DMS 273 (cell line): ENCODE results near the gene PAFAH1B1.

Experiments
- DNase-seq: peaks from one replicate; lab custom pipeline; 2025; ENCODE audit not compliant: unreplicated experiment; lab: John Stamatoyannopoulos, UW

PAFAH1B1 gene

DNA sequence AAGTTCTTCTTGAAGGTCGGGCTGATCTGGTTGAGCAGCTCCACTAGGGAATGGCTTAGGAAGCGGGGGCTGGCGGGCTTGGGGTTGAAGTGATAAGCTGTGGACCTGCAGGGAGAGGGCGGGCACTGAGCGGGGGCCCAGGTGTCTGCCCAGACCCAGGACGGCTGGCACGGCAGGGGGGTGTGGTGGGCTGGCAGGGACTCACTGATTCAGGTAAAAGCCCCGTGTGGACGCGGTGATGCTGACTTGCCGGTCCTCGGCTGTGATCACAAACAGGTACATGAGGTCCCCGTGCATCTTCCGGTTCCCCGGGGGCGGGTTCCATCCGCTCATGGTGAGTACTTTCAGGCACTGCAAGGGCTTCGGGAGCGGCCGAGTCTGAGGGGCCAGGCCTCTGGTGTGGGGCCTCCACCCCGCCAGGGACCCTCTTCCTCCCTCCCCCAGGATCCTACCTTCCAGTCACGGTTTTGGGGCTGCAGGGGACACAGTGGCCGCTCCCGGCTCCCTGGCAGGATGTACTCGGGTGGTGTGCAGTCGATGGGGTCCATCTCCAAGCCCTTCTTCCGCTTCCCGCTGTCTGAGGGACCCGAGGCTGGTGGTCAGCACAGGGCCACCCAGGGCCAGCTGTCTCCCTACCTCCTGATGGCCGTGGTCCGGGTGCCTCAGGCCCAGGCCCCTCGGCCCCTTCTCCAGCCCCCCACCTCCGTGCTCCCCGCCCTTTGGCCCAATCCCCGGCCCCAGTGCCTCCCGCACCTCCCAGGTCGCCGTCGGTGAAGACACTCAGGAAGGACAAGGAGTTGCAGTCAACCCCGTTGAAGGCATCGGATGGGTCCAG lies 107.9 kb downstream of the PAFAH1B1 start:
- no peak for DNase-seq

DNA sequence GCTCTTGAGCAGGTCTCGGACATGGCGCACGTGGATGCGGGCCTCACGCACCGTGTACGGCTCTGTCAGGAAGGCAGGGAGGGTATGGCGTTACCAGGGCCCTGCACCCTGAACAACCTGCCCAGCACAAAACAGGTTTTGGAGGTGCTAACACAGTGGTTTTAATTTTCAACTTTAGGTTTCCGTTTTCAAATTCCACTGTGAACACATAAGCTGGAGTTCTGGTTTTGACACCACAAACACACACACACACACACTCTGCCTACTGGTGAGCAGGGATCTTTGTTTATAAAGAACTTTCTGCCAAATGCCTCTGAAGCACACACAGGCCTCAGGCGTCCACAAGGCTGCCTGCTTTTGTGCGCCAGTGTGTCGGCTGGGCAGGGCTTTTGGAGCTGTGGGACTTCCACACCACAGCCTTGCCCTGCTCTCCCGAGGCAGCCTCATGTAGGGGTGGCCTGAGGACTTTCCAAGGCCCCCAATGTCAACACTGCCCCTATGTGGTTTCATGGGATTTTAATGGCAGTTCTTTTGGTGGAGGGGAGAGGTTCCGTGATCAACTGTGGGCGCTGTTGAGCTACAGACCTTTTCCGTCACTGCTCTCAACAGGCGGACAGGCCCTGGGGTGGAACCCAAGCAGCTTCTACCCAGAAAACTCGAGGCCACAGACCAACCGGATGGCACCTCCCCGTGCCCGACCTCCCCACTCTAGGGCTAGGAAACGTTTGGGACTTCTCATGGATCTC lies 108.7 kb downstream of the PAFAH1B1 start:
- DNase-seq = no peak

DNA sequence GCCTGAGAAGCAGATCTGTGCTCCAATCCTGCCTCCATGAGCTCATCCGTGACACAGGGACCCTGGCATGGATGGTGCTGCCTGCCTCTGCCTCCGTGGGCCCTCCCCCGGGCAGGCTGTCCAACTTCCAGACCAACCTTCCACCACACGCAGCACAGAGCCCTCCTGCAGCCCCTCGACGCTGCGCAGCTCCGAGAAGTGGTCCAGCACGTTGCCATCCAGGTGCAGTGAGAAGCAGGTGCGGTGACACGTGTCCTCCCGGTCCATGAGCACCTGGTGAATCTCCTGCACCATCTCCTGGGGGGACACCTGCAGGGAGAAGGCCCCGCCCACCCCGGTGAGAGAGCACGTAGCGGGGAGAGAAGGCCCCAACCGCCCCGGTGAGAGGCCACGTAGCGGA lies 109.7 kb downstream of the PAFAH1B1 start:
- DNase-seq = no peak

DNA sequence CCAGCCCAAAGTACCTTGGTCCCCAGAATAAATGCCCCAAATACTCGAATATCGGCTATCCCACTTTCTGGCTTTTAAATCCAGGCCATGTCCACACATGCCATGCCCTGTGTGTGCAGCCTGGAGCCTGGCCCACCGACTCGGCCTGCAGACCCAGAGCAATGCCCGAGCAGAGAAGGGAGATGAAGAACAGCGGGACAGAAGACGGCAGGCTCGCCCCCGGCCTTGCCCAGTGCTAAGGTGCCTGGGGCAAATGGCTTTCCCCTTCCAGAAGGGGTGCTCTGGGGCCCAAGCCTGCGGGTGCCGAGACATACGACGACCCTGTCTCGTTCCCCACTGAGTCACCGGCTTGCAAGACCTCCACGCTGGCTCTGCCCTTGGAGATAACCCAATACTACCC lies 110.2 kb downstream of the PAFAH1B1 start:
- DNase-seq = no peak

DNA sequence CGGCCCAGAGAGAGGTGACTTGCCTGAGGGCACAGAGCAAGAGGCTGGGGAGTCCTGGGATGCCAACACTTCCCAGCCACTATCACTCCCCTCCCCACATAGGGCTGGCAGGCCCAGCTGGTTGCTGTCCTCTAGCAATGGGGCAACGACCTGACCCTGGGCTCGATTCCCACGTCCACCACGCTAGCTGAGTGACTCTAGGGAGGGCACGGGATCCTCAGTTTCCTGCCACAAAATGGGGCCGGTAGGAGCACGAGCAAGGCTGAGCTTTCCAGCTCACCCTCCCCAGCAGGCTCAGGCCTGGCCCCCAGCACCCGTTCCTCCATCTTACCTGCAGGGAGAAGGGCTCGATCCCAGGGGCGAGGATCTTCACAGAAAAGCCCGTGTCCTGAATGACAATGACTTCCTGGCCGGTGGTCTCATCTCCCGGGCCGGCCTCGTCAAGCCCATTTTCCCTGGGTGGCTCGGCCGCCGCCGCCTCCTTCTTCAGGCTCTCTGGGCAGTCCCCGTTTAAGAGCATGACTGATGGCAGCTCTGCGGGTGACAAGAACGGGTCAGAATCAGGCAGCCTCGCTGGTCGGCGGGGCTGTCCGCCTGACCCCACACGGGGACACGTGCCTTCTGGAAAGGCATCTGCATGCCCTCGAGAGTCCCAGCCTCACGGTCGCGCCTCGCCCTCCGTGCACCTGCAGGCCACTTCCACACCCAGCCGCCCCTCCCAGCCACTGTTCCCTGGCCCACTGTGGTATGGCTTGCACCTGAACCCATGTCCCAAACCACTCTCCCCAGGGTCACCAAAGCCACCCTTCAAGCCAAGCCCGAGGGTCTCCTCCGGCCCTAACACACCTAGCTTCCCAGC lies 110.8 kb downstream of the PAFAH1B1 start:
- DNase-seq = no peak

DNA sequence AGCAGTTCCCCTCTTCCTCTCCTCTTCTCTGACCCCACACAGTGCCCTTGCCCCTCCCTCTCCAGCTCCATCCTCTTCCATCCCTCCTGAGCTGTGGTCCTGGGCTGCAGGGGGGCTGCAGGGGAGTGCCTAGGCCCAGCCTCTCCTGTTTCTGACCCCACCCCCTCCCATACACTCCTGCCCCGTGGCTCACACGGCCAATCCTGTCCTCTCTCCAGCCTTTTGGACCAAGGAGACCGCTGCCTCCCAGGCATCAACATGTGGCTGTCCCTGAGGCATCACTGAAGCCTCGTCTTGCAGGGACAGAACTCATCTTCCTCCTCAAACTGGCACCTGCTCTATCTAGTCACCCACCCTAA lies 111.4 kb downstream of the PAFAH1B1 start:
- DNase-seq = no peak

DNA sequence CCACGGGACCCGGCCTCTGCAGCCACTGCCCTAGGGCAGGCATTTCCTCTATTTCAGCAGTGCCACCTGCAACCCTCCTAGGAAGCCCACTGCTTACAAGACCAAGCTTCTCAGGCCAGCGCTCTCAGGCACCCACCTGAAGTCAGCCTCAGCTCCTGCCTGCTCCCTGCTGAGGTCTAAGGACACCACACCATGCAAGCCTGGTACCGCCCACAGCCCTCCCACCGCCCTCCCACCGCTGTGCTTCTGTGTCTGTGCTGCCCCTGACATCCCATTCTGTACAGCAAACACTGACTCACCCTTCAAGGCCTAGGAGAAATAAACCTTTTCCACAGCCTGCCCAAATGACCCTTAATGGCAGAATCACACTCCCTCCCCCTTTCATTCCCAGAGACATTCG lies 111.8 kb downstream of the PAFAH1B1 start:
- DNase-seq = no peak

DNA sequence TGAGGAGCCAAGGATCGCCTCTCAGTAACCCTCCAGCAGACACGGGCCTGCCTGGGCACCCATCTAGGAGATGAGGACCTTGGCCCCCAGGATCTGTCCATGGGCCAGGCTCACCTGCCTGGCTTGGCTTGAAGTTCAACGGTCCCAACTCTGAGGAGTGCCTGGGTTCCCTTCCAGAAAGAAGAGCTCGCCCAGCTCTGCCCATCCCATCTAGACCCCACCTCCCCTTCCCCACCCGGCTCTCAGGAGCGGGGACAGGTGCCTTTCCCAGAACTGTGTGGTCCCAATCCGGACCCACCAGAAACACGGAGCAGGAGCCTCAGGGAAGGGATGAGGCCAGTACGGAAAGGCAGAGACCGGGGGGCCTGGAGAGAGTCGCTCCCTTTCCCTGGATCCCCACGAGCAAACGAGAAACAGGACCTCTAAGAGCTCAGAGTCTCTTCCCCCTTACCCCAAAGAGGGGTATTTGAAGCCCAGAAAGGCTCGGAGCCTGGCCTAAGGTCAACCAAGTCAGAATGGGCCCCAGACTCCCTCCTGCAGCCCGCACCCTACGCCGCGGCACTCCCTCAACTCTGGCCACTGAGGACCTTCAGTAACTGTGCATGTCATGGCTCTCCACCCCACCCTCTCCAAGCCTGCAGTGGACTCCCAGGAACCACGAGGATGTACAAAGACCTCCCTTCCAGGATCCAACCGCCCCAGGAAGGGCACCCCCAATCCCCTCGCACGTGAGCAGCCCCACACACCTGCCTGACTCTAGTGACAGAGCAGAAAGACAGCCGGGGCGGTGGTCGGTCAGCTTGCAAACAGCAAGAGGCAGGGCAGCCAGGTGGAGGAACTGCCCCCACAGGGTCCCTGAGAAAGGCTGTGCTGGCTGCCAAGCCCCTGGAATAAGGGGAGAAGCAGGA lies 112.7 kb downstream of the PAFAH1B1 start:
- no peak for DNase-seq

DNA sequence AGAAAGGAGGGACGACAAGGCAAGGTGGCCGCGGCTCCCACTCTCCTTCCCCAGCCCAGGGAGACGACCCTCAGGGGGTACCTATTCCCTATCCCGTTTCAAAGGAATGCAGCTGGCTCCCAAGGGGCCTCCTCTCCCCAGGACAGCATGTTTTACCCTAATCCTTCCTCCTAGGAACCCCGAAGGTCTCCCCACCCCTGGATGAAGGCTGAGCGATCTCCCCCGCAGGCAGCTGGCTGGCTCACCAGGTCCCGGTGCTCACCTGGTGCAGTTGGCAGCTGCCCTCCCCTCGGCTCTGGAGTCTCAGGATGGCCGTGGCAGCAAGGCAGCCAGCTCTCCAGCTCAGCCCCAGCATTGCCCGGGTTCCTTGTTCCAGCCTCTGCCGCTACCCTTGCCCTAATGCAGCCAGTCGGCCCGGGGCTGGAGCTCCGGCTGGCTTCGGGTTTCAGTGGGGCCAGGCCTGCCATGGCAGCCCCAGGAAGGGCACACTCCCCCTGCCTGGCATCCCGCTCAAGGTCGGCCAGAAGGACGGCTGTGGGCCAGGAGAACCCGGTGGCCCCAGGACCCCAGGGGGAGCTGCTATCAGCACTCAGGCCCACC lies 113.6 kb downstream of the PAFAH1B1 start:
- no peak for DNase-seq

DNA sequence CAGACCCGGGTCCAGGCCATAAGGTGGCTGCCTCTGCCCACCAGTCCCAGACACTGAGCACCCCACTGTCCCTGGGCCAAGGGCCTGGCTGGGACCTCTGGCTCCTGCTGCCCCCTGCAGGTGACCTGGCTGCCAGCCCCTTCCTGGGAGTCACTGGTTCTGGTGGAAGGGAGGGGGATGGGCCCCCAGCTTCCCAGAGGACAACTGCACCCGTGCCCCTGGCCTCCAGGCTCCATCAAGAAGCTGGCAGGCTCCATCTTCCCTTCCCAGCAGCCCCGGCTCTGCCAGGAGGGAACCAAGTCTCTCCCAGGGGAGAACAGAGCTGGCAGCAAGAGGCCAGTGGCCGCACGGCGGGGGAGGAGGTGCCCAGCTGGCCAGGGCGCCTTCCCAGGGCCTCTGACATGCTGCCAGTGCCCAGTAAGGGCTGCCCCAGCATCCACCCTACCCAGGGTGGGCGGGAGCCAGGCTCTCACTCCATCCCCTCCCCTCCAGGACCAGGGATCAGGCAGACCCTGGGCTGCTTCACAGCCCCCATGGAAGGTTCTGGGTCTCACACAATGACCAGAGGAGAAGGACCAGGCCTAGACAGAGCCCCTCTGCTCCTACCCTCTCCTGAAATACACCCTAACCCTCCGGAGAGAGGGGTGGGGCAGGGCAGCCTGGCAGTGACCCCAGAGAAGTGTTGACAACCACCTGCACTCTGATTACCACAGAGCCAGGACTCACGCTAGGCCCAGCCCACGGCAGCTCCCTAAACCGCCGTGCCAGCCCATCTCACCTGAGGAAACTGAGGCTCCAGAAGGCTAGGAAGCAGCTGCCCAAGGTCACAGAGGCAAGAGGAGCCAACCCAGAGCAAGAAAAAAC lies 114.5 kb downstream of the PAFAH1B1 start:
- peak; percentile 60 for DNase-seq

DNA sequence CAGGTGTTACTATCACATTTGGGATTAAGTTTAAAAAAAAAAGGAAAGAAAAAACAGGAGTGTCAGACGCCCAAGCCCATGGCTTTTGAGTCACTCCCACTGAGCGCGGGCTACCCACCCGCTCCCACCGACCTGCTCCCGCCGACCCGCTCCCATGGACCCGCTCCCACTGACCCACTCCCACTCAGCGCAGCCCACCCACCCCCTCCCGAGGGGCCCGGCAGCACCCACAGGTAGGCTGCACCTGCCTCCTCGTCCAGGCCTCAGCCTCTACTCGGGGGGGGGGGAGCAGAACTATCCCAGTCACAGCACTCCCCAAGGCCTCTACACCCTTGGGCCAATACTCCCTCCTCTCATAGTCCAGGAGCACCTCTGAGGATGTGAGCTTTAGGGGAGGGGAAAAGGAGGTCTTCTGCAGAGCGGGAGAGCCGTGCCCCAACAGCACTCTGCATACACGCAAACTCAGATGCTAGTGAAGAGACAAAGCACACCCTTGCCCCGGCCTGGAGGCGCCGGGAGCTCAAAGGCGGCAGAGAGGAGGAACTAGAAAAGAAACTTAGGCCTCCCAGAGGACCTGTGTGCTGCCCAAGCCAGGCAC lies 115.2 kb downstream of the PAFAH1B1 start:
- DNase-seq = no peak

DNA sequence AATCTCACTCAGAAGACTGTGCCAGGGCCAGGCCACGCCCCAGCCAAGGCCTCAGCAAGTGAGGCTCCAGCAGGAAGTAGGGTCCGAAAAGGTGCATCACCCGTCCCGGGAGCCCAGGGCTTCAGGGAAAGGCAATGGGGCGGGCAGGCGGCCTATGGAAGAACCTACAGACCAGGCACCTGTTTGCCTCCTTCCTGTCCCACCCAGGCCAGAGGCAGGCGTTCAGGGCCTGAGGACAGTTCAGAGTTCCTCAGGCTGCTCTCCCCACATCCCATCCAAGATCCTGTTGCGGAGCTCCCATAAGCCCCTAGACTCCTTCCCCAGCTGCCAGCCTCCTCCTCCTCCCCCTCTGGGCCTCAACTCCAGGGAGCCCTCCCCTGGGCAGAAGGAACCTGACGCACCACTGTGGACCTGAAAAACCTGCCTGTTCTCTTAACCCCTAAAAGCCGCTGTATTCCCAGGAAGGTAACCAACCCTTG lies 115.8 kb downstream of the PAFAH1B1 start:
- peak; percentile 50 for DNase-seq

DNA sequence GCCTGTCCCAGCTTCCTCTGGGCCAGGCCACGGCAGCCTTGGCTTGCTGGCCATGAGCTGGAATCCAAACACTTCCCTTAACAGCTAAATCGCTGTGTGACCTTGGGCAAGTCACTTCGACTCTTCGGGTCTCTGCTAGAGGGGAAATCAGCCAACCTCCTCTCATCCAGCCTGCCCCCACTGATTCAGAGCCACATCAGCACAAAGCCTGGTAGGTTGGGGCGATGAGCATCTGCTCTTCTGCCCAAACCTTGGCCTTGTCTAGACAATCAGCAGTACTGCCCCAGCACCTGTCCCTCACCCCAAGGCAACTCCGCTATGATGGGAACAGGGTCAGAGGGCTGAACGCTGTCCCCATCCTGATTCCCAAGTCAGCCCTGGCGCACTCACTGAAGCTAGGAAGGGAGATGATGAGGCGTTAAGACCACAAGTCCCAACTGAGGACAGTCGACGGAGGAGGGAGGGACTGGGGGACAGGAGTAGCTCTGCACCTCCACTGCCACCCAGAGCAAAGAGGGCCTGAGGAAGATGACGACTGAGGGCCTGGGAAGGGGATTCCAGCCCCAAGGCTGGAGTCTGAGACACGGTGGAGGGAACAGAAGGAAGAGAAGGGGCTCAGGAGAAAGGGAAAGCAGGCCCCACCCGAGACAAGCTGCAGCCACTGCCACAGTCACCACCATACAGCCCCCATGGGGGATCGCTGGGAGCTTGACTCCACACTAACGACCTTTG lies 116.8 kb downstream of the PAFAH1B1 start:
- peak; percentile 49 for DNase-seq

DNA sequence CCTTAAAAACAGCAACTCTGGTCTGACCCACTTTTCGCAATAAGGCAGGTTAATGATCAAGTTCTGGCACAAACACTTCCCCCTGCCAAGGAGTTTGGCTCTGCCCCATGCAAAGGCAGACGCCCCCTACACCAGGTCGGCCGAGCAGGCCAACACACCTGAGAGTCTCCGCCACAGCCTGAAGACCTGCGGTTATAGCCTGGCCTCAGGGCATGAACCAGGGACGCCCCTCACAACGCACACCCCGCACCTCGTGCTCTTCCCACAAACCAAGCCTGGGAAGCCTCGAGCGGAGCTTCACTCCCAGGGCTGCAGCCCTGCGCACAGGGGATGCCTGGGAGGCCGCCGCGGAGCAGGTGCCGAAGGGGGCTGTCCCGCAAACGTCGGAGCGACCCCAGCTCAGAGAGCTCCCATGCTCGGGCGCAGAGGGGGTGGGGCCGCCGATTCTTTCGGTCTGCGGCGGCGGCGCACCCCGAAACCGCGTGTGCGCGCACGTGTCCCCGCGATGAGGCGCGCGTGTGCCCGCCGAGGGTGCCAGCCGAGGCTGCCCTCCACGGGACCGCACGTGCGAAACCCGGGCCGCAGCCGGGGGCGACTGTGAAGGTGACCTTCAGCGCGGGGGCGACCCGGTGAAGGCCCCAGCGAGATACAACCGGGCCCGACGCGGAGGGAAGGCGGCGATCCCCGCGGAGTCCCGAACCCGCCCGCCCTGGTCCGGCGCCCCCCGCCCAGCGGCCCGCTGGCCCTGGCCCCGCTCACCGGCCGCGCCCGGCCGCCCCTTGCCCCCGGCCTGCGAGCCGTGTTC lies 117.6 kb downstream of the PAFAH1B1 start:
- DNase-seq = peak; percentile 64

DNA sequence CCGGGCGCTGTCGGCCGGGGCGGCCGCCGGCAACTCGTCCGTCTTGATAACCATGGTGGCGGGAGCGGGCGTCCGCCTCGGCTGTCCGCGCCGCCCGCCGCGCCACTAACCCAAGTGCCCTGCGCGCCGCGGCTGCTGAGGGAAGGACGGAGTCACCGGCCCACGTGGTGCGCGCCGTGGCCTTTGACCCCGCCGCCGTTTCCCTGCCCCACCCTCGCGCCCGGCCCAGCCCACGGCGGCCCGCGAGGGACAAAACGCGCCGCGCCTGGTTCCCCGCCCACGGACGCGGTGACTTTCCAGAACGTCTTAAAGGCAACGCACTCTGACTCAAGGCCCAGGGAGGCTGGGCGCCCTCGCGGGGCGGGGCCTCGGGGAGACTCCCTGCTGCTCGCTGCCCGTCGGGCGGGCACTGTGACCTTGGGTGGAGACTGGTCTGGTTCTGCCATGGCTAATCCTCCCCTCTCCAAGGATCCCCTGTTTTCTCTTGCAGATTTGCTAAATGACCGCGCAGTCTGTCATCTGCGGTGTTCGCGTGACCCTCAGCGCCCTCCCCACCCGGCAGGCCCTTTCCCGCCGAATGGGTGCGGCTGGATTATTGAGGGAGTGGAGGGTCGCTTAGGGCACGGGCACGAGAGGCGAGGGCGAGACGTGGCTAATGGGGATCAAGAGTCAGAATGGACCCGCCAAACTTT lies 118.3 kb downstream of the PAFAH1B1 start, which contains the start of gene CLUH:
TSS of gene CLUH (minus strand) at position 157 of the 692 bp plus-strand sequence. CDS start at position 54, 103 bp downstream.
- peak; percentile 93 for DNase-seq

DNA sequence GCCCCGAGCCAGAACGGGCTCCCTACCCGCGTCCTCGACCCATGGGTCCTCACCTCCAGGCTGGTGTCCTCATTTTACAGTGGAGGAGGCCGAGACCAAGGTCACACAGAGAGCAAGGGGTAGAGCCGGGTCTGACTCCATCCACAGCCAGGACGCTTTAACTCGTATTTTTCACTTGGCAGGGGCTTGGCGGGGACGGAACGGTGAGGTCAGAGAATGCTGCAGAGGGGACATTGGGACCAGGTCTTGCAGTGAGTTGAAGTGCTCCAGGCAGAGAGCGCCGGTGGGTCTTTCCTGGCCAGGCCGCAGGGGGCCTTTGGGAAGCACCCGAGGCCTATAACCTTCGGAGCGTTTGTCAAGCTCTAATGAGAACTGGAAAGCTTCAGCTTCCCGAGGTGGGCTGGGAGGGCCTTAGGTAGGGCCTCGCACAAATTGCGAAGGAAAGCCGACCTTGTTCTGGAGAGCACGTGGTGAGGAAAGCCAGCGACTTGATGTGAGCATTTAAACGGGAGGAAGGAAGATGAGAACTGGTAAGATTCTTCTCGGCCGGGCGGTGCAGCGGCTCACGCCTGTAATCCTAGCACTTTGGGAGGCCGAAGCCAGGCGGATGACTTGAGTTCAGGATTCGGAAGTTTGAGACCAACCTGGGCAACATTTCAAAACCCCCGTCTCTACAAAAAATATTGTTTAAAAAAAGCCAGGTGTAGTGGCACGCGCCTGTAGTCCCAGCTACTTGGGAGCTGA lies 119.0 kb downstream of the PAFAH1B1 start:
- no peak for DNase-seq
